Measurements from ENCODE around the gene PPP3R1. TPM values are rescaled to one million over a fixed set of nuclear protein-coding genes. Genes with fewer than 3 reads are reported as not detected.

PPP3R1 gene
- total and polyA plus RNA-seq, 9 of the 15 experiments (the other 6 are each of a cell fraction or from before 2014, with no cell fraction given) = 3.7 to 70.0 (median 24.8) TPM

- TF ChIP-seq, protein P1, sequence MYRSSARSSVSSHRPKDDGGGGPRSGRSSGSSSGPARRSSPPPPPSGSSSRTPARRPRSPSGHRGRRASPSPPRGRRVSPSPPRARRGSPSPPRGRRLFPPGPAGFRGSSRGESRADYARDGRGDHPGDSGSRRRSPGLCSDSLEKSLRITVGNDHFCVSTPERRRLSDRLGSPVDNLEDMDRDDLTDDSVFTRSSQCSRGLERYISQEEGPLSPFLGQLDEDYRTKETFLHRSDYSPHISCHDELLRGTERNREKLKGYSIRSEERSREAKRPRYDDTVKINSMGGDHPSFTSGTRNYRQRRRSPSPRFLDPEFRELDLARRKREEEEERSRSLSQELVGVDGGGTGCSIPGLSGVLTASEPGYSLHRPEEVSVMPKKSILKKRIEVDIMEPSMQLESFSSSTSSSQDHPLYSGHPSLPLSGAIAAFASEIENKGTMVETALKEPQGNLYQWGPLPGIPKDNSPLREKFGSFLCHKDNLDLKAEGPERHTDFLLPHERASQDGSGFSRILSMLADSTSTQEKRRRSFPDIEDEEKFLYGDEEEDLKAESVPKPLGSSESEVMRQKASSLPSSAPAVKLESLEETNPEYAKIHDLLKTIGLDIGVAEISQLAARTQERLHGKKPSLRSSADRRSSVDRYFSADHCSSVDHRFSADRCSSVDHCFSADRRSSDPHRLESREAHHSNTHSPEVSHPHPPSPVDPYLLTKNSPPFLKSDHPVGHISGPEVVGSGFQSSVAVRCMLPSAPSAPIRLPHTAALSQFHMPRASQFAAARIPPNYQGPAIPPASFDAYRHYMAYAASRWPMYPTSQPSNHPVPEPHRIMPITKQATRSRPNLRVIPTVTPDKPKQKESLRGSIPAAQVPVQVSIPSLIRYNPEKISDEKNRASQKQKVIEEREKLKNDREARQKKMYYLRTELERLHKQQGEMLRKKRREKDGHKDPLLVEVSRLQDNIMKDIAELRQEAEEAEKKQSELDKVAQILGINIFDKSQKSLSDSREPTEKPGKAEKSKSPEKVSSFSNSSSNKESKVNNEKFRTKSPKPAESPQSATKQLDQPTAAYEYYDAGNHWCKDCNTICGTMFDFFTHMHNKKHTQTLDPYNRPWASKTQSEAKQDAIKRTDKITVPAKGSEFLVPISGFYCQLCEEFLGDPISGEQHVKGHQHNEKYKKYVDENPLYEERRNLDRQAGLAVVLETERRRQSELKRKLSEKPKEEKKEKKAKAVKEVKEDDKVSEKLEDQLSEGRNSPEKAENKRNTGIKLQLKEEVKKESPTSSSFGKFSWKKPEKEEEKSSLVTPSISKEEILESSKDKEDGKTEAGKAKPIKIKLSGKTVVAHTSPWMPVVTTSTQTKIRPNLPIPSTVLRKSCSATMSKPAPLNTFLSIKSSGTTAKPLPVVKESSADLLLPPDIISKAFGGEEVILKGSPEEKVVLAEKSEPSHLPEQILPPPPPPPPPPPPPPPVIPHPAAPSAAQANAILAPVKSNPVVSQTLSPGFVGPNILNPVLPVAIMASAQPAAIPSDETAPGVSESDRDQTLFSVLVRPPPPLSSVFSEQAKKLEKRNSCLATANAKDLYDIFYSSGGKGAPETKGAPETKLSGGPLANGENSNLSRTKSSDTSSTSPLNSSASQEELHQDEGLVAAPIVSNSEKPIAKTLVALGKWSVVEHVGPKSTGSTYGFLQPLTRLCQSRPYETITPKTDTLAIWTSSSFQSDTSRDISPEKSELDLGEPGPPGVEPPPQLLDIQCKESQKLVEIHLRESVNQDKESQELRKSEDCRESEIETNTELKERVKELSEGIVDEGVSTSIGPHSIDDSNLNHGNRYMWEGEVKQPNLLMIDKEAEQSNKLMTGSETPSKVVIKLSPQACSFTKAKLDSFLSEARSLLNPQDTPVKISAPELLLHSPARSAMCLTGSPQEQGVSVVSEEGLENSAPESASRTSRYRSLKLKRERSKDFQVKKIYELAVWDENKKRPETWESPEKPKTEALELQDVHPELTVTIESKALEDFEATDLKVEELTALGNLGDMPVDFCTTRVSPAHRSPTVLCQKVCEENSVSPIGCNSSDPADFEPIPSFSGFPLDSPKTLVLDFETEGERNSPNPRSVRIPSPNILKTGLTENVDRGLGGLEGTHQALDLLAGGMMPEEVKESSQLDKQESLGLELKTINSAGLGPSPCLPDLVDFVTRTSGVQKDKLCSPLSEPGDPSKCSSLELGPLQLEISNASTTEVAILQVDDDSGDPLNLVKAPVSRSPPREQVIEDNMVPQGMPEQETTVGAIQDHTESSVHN (IDR thresholded peaks at IDR 0.05; ENCODE audit: borderline replicate concordance in 1 of 2, low read depth in 1 of 2) = no peak
- TF ChIP-seq, protein P2, sequence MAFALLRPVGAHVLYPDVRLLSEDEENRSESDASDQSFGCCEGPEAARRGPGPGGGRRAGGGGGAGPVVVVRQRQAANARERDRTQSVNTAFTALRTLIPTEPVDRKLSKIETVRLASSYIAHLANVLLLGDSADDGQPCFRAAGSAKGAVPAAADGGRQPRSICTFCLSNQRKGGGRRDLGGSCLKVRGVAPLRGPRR (CRISPR knock-in tag; IDR thresholded peaks at IDR 0.05) = no peak
- peak; percentile 57 for TF ChIP-seq C11orf30 (IDR thresholded peaks at IDR 0.05; ENCODE audit: low read depth)
- no peak for TF ChIP-seq TAF7 (tag; IDR thresholded peaks at IDR 0.05)
- TF ChIP-seq CTBP1 (IDR thresholded peaks at IDR 0.05; ENCODE audit: borderline replicate concordance) = no peak
- TF ChIP-seq YY1 (IDR thresholded peaks at IDR 0.05; ENCODE audit: borderline replicate concordance in 1 of 3, control insufficient read depth in 1 of 3, extremely low read depth in 1 of 3, insufficient read depth in 3 of 3, insufficient read length in 1 of 3, insufficient replicate concordance in 2 of 3, low read depth in 1 of 3, low read length in 2 of 3) = no peak
- TF ChIP-seq, protein P3, sequence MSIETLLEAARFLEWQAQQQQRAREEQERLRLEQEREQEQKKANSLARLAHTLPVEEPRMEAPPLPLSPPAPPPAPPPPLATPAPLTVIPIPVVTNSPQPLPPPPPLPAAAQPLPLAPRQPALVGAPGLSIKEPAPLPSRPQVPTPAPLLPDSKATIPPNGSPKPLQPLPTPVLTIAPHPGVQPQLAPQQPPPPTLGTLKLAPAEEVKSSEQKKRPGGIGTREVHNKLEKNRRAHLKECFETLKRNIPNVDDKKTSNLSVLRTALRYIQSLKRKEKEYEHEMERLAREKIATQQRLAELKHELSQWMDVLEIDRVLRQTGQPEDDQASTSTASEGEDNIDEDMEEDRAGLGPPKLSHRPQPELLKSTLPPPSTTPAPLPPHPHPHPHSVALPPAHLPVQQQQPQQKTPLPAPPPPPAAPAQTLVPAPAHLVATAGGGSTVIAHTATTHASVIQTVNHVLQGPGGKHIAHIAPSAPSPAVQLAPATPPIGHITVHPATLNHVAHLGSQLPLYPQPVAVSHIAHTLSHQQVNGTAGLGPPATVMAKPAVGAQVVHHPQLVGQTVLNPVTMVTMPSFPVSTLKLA (conservative IDR thresholded peaks at IDR 0.05) = no peak
- no peak for TF ChIP-seq BCOR (IDR thresholded peaks at IDR 0.05)
- TF ChIP-seq NR2F6 (CRISPR knock-in tag; IDR thresholded peaks at IDR 0.05) = no peak
- TF ChIP-seq DPF2 (IDR thresholded peaks at IDR 0.05) = 0 out of 2 replicates have a peak, but pooled peaks have one; percentile 9
- TF ChIP-seq KDM4B (IDR thresholded peaks at IDR 0.05; ENCODE audit: borderline replicate concordance in 2 of 2, low read depth in 1 of 2) = no peak
- TF ChIP-seq ZNF354B (CRISPR knock-in tag; IDR thresholded peaks at IDR 0.05) = no peak
- no peak for TF ChIP-seq JUND (IDR thresholded peaks at IDR 0.05; ENCODE audit: borderline replicate concordance, low read depth, low read length)
- 0 out of 3 replicates have a peak, but pooled peaks have one; percentile 9 for TF ChIP-seq JUND (tag; IDR thresholded peaks at IDR 0.05; ENCODE audit: borderline replicate concordance, low read depth, low read length)
These were observed 1.6 kb downstream of the PPP3R1 start (continued) for GRCh38 chr2:68250652-68251186.

Data from K562 (cell line).